Measurements from ENCODE around the gene TNFRSF19.

DNA sequence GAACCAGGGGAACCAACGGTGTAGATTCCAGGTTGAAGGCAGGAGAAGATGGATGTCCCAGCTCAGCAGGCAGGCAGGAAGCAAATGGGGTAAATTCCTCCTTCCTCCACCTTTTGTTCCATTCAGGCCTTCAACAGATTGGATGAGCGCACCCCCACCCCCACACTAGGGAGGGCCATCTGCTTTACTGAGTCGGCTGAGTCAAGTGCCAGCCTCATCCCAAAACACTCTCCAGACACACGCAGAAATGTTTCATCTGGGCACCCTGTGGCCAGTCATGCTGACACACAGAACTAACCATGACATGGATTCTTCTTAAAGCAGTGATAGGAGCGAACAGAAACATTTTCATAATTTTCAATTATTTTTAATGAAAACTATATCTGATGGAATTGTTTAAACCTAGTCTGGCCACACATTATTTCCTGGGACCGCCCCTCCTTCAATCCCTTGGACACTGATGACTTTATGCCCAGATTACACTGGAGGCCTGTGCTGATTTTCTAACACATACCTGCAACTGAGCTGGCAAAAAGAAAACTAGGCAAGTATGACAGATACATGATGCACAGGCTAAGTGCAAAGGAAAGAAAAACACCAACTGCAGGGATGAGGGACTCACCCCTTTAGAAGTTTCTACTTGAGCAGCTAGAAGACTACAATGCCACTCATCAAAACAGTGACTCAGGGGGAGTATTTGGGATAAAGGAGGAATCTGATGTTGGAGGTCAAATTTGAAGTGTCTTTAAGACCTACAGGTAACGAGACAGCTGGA lies 154.2 kb downstream of the TNFRSF19 start:
- no peak for TF ChIP-seq CTCF (IDR thresholded peaks at IDR 0.05)
- TF ChIP-seq POLR2A (IDR thresholded peaks at IDR 0.05), result no peak

Measured in heart left ventricle (tissue), 13 donors.